ENCODE data around the gene EHD4.

DNA sequence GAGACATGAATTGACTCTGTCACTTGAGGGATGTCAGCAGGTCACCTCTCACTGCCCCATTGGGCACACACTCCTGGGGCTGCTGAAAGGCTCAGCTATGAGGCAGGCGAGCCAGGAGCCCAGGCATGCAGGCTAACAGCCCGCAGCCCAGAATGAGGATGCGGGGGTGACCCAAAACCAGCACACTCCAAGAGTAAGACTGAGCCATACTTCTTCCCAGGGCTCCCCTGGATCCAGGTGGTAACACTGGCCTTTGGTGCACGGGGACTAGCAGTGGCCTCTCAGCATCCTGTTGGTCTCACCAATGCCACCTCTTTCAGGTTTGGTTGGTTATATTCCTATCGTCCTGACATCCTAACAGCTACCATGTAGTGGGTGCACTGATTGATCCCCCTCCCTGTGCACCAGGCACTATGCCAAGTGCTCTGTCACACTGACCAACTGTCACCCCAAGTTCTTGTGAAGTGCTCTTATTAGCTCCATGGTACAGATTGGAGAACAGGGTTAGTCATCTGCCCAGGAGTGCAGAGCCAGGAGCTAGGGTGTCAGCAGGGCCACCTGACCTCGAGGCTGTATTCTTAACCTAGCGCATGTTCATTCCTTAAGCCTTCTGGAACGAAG lies 53.7 kb downstream of the EHD4 start:
- TF ChIP-seq, protein P1, sequence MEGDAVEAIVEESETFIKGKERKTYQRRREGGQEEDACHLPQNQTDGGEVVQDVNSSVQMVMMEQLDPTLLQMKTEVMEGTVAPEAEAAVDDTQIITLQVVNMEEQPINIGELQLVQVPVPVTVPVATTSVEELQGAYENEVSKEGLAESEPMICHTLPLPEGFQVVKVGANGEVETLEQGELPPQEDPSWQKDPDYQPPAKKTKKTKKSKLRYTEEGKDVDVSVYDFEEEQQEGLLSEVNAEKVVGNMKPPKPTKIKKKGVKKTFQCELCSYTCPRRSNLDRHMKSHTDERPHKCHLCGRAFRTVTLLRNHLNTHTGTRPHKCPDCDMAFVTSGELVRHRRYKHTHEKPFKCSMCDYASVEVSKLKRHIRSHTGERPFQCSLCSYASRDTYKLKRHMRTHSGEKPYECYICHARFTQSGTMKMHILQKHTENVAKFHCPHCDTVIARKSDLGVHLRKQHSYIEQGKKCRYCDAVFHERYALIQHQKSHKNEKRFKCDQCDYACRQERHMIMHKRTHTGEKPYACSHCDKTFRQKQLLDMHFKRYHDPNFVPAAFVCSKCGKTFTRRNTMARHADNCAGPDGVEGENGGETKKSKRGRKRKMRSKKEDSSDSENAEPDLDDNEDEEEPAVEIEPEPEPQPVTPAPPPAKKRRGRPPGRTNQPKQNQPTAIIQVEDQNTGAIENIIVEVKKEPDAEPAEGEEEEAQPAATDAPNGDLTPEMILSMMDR (conservative IDR thresholded peaks at IDR 0.05) = no peak
- no peak for TF ChIP-seq ZFX (IDR thresholded peaks at IDR 0.05)
